Measurements from ENCODE around the gene ANP32E. TPM values are rescaled to one million over a fixed set of nuclear protein-coding genes. Genes with fewer than 3 reads are reported as not detected.

The ANP32E gene
- total RNA-seq, 1 donor from 2014 or later: 16.8 TPM

- Histone ChIP-seq H3K27me3 (ENCODE audit: control insufficient read depth, insufficient read depth, low read length) (no peaks in the 10 kb centered on the region), H3K4me3 (ENCODE audit: low read depth, low read length) (no peak overlapping the region), H3K36me3 (ENCODE audit: control insufficient read depth, insufficient read depth, low read length) (no peaks in the 10 kb centered on the region)
- no peak for TF ChIP-seq CTCF (IDR thresholded peaks at IDR 0.05; ENCODE audit: insufficient read depth, low read length, poor library complexity, severe bottlenecking)
- no peak for DNase-seq (ENCODE audit: low read depth)
Observed at GRCh38 chr1:150176593-150176992, 59.3 kb downstream of the ANP32E start.

DNA sequence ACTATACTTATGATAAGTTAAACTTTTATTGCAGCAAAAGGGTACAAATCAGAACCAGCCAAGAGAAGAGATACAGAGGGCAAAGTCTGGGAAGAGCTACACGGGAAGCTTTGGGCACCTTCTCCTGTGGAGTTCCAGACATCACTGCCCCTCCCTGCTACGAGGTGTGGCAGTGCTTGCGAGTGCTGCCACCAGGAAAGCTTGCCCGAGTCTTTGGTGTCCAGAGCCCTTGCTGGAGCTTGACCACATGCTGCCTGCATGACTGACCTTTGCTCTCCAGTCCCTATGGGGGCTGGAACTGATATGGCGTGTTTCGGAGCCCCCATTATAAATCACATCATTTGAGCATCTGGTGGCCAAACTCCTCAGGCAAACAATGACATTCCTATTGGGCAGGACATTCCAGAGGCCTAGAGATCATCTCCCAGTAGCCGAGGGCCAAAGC lies 62.7 kb downstream of the ANP32E start:
- no peaks in the 10 kb centered on the region for H3K36me3 ChIP-seq (ENCODE audit: control insufficient read depth, insufficient read depth, low read length)
- H3K4me3 ChIP-seq (ENCODE audit: low read depth, low read length): no peak overlapping the region
- no peaks in the 10 kb centered on the region for H3K27me3 ChIP-seq (ENCODE audit: control insufficient read depth, insufficient read depth, low read length)
- DNase-seq (ENCODE audit: low read depth): no peak
- TF ChIP-seq CTCF (IDR thresholded peaks at IDR 0.05; ENCODE audit: insufficient read depth, low read length, poor library complexity, severe bottlenecking): no peak

- TF ChIP-seq CTCF (IDR thresholded peaks at IDR 0.05; ENCODE audit: insufficient read depth, low read length, poor library complexity, severe bottlenecking): no peak
- H3K36me3 ChIP-seq (ENCODE audit: control insufficient read depth, insufficient read depth, low read length): no peaks in the 10 kb centered on the region
Observed at GRCh38 chr1:150171801-150172200, 64.1 kb downstream of the ANP32E start.

DNA sequence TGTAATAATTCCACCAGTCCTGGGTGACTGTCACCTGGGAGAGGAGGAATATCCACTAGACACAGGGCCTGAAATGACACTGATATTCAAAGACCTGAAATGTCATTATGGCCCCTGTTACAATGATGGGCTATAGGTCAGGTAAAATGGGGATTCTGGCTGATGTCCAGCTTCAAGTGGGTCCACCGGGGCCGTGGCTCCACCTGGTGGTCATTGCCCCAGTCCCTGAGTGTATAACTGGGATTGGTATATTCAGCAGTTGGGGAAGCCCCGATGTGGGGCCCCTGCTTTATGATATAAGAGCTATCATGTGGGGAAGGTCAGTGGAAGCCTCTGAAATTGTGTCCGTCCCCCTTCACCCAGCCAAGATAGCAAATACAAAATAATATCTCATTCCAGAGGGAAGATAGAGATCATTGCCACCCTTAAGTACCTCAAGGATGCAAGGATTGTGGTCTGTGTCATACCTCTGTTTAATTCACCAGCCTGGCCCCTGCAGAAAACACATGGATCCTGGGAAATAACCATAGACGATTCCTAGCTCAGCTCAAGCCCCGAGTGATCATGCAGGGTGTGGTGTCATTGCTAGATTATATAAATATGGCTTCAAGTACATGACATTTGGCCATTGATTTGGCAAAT lies 66.8 kb downstream of the ANP32E start:
- no peaks in the 10 kb centered on the region for H3K36me3 ChIP-seq (ENCODE audit: control insufficient read depth, insufficient read depth, low read length)
- H3K4me3 ChIP-seq (ENCODE audit: low read depth, low read length): no peak overlapping the region
- no peak for DNase-seq (ENCODE audit: low read depth)
- peak; percentile 87 for TF ChIP-seq CTCF (IDR thresholded peaks at IDR 0.05; ENCODE audit: insufficient read depth, low read length, poor library complexity, severe bottlenecking)
- no peaks in the 10 kb centered on the region for H3K27me3 ChIP-seq (ENCODE audit: control insufficient read depth, insufficient read depth, low read length)

More at GRCh38 chr1:150171801-150172200, 64.1 kb downstream of the ANP32E start:
- Histone ChIP-seq H3K4me3 (ENCODE audit: low read depth, low read length) (no peak overlapping the region), H3K27me3 (ENCODE audit: control insufficient read depth, insufficient read depth, low read length) (no peaks in the 10 kb centered on the region)
- DNase-seq (ENCODE audit: low read depth): no peak

Other genes with a start within 250 kb of the ANP32E start
- gene OTUD7B, start 225.4 kb downstream of the ANP32E start, total RNA-seq: 10.1 and 14.7 TPM in 2 replicates
- 23.6 and 23.9 TPM in 2 replicates for gene VPS45, start 168.3 kb downstream of the ANP32E start, total RNA-seq
- 82.0 and 113 TPM in 2 replicates for gene PLEKHO1, start 86.2 kb downstream of the ANP32E start, total RNA-seq
- gene CA14, start 21.7 kb upstream of the ANP32E start, total RNA-seq: not detected in 2 replicates
- 152 and 161 TPM in 2 replicates for gene APH1A, start 32.9 kb upstream of the ANP32E start, total RNA-seq
- 1.0 and 1.4 TPM in 2 replicates for gene C1orf54, start 36.7 kb upstream of the ANP32E start, total RNA-seq
- gene CIART, start 46.4 kb upstream of the ANP32E start, total RNA-seq: 1.8 and 2.4 TPM in 2 replicates
- 56.8 and 66.7 TPM in 2 replicates for gene MRPS21, start 57.7 kb upstream of the ANP32E start, total RNA-seq
- 28.5 and 38.1 TPM in 2 replicates for gene PRPF3, start 85.4 kb upstream of the ANP32E start, total RNA-seq
- gene RPRD2, start 128.0 kb upstream of the ANP32E start, total RNA-seq: 12.4 and 12.5 TPM in 2 replicates

All from kidney epithelial cell (primary cell).